ENCODE results near the gene FRMPD3.

GRCh38 chrX:107440187-107440586 is 9.3 kb upstream of the FRMPD3 start:
- TF ChIP-seq CTCF (IDR thresholded peaks at IDR 0.05) = no peak
- no peak for TF ChIP-seq POLR2A (IDR thresholded peaks at IDR 0.05)

Data from Peyer's patch (tissue), 4 donors.